GM12878 (cell line): Measurements from ENCODE around the gene HTR6. TPM values are rescaled to one million over a fixed set of nuclear protein-coding genes. Genes with fewer than 3 reads are reported as not detected.

Experiments used
- ATAC-seq: fragments of 200-7000 bp; cut with Tn5 transposase; 3 replicates; pipeline ENCODE4 v1.9.1; 2020; ENCODE audit warnings: mild to moderate bottlenecking, moderate library complexity
- BruUV-seq: library from RNA; stranded (reverse); fragments of 400-500 nt; replicated peaks from 2 replicates; lab custom pipeline; 2021; lab: Mats Ljungman, UMichigan
- CTCF ChIA-PET: fragments of 300-600 bp; sonication (Branson Sonifier 250); formaldehyde crosslinking; extraction: SDS; loops from one replicate; lab custom pipeline; 2021; ENCODE audit warnings: inconsistent platforms; lab: Yijun Ruan, JAX
- POLR2A ChIA-PET: fragments of 350-600 bp; formaldehyde crosslinking; extraction: SDS; loops from one replicate; lab custom pipeline; 2021; ENCODE audit warnings: inconsistent platforms; lab: Charles Lee
- RAD21 ChIA-PET: fragments of 300-600 bp; sonication (Branson Sonifier 250); formaldehyde crosslinking; loops from one replicate; lab custom pipeline; 2023; ENCODE audit warnings: antibody characterized with exemption; ENCODE audit not compliant: unreplicated experiment; lab: Charles Lee
- SMC1A ChIA-PET: fragments of 300-600 bp; sonication (Branson Sonifier 250); formaldehyde crosslinking; loops from one replicate; lab custom pipeline; 2023; ENCODE audit not compliant: unreplicated experiment, uncharacterized antibody; lab: Charles Lee
- DNase-seq: peaks from one replicate; pipeline ENCODE4 v3.0.0-alpha.2; 2011; ENCODE audit warnings: low read depth, low spot score
- FAIRE-seq: peaks from 3 replicates; lab custom pipeline; 2011; peaks lifted over from hg19 to GRCh38; lab: Jason Lieb, UNC
- H2AFZ ChIP-seq: 2 replicates; pipeline ENCODE4 v1.6.0; 2011; ENCODE audit warnings: low read depth, low read length, control low read depth; ENCODE audit not compliant: control insufficient read depth
- H3K27ac ChIP-seq: 2 replicates; pipeline ENCODE4 v1.5.1; 2011; ENCODE audit warnings: control low read depth; ENCODE audit not compliant: control insufficient read depth, insufficient read depth
- H3K27me3 ChIP-seq, 2 experiments: replicated peaks in 1 of 2; 2 replicates each; pipeline versions ENCODE4 v1.6.0 to v1.6.1; 2011; ENCODE audit warnings: low read length in 1 of 2; ENCODE audit not compliant: control insufficient read depth in 2 of 2, insufficient read depth in 2 of 2
- H3K36me3 ChIP-seq, 2 experiments: 2 replicates each; pipeline ENCODE4 v1.5.1; 2011; ENCODE audit warnings: low read length in 1 of 2; ENCODE audit not compliant: control insufficient read depth in 2 of 2, insufficient read depth in 2 of 2
- H3K4me1 ChIP-seq: 2 replicates; pipeline ENCODE4 v1.6.1; 2011; ENCODE audit warnings: mild to moderate bottlenecking, low read length, moderate library complexity, mixed read lengths; ENCODE audit not compliant: control insufficient read depth, insufficient read depth
- H3K4me2 ChIP-seq: 2 replicates; pipeline ENCODE4 v1.6.0; 2011; ENCODE audit warnings: control low read depth; ENCODE audit not compliant: control insufficient read depth, insufficient read depth
- H3K4me3 ChIP-seq: fragments of 200-600 bp; sonication (generic); 2 replicates; pipeline ENCODE4 v1.5.1; 2016
- H3K79me2 ChIP-seq: 2 replicates; pipeline ENCODE4 v1.6.0; 2011; ENCODE audit warnings: low read length; ENCODE audit not compliant: control insufficient read depth, insufficient read depth
- H3K9ac ChIP-seq: 2 replicates; pipeline ENCODE4 v1.8.0; 2011; ENCODE audit warnings: low read length, control low read depth, mixed read lengths; ENCODE audit not compliant: control insufficient read depth, insufficient read depth
- H3K9me3 ChIP-seq: replicated peaks from 3 replicates; pipeline ENCODE4 v1.5.1; 2011; ENCODE audit warnings: mild to moderate bottlenecking, low read length; ENCODE audit not compliant: control insufficient read depth, insufficient read depth
- H4K20me1 ChIP-seq: 2 replicates; pipeline ENCODE4 v1.6.0; 2011; ENCODE audit not compliant: control insufficient read depth, insufficient read depth
- CHD2 ChIP-seq: IDR thresholded peaks from 2 replicates; pipeline ENCODE4 v1.6.1; 2011; ENCODE audit warnings: low read depth, low read length, improper control_type of control experiment, borderline replicate concordance
- CTCF ChIP-seq, 3 experiments: IDR thresholded peaks in 2 of 3; conservative IDR thresholded peaks in 1 of 3; 2 replicates each; pipeline ENCODE4 v1.5.1; 2011; ENCODE audit warnings: low read depth in 3 of 3, low read length in 3 of 3, mild to moderate bottlenecking in 3 of 3, control low read depth in 2 of 3, moderate library complexity in 2 of 3, inconsistent platforms in 1 of 3, mixed read lengths in 1 of 3; ENCODE audit not compliant: control insufficient read depth in 2 of 3, insufficient read depth in 1 of 3; ENCODE audit errors: extremely low read depth in 1 of 3
- E2F4 ChIP-seq: IDR thresholded peaks from 2 replicates; pipeline ENCODE4 v1.6.1; 2012; ENCODE audit warnings: low read depth, low read length, improper control_type of control experiment
- FOS ChIP-seq: IDR thresholded peaks from 3 replicates; pipeline ENCODE4 v1.6.1; 2011; ENCODE audit warnings: borderline replicate concordance; ENCODE audit not compliant: insufficient read length; ENCODE audit errors: extremely low read depth
- HDGF ChIP-seq: fragments of 450-650 bp; IDR thresholded peaks from 2 replicates; pipeline ENCODE4 v1.6.1; 2016; ENCODE audit warnings: antibody characterized with exemption
- KDM1A ChIP-seq: fragments of 200-600 bp; sonication (generic); IDR thresholded peaks from 2 replicates; pipeline ENCODE4 v1.6.1; 2016; ENCODE audit warnings: borderline replicate concordance
- MEF2B ChIP-seq: fragments of 450-650 bp; IDR thresholded peaks from 2 replicates; pipeline ENCODE4 v1.6.1; 2018; ENCODE audit warnings: mild to moderate bottlenecking, moderate library complexity; ENCODE audit not compliant: partially characterized antibody, poor library complexity, severe bottlenecking
- MXI1 ChIP-seq: fragments of 150-350 bp; IDR thresholded peaks from 2 replicates; pipeline ENCODE4 v1.6.1; 2011; ENCODE audit warnings: low read depth, mild to moderate bottlenecking, inconsistent platforms, low read length, improper control_type of control experiment
- NBN ChIP-seq: fragments of 450-650 bp; IDR thresholded peaks from 2 replicates; pipeline ENCODE4 v1.6.1; 2016
- NR2F1 ChIP-seq: fragments of 450-650 bp; conservative IDR thresholded peaks from 2 replicates; pipeline ENCODE4 v1.6.1; 2017; ENCODE audit warnings: mild to moderate bottlenecking
- PAX8 ChIP-seq: fragments of 450-650 bp; IDR thresholded peaks from 2 replicates; pipeline ENCODE4 v1.6.1; 2017; ENCODE audit warnings: mild to moderate bottlenecking, moderate library complexity
- POLR2AphosphoS5 ChIP-seq: IDR thresholded peaks from 2 replicates; pipeline ENCODE4 v1.6.1; 2011; ENCODE audit warnings: mild to moderate bottlenecking, low read length, inconsistent platforms
- RB1 ChIP-seq: fragments of 450-650 bp; formaldehyde crosslinking; IDR thresholded peaks from 2 replicates; pipeline ENCODE4 v1.6.1; 2017; ENCODE audit warnings: mild to moderate bottlenecking, borderline replicate concordance
- RELA ChIP-seq: fragments of 450-650 bp; IDR thresholded peaks from 2 replicates; pipeline ENCODE4 v1.8.0; 2014; ENCODE audit warnings: borderline replicate concordance; ENCODE audit not compliant: partially characterized antibody
- RFX5 ChIP-seq: IDR thresholded peaks from 2 replicates; pipeline ENCODE4 v1.6.1; 2011; ENCODE audit warnings: low read depth, low read length, improper control_type of control experiment
- SMAD5 ChIP-seq: IDR thresholded peaks from 2 replicates; pipeline ENCODE4 v1.6.1; 2016; ENCODE audit warnings: antibody characterized with exemption, low read depth
- SRF ChIP-seq, 2 experiments: IDR thresholded peaks; 2 replicates each; pipeline ENCODE4 v1.6.1; 2011; ENCODE audit warnings: low read depth in 2 of 2, low read length in 2 of 2, mild to moderate bottlenecking in 1 of 2, moderate library complexity in 1 of 2
- YY1 ChIP-seq: IDR thresholded peaks from 2 replicates; pipeline ENCODE4 v1.6.1; 2011; ENCODE audit warnings: low read depth, mild to moderate bottlenecking, low read length
- ZBTB11 ChIP-seq: fragments of 450-650 bp; formaldehyde crosslinking; IDR thresholded peaks from 2 replicates; pipeline ENCODE4 v1.5.0; 2022; ENCODE audit warnings: mild to moderate bottlenecking, missing genetic modification characterization
- WGBS: methylation state at CpG from one replicate; pipeline ENCODE4 v1.1.6; 2016; ENCODE audit warnings: low lambda C conversion rate; ENCODE audit not compliant: insufficient replicate concordance, insufficient coverage; ENCODE audit errors: missing lambda C conversion rate; 5-methylcytosine and 5-hydroxymethylcytosine counted together
- in situ Hi-C: fragments of 300-500 bp; cut with MboI; formaldehyde crosslinking; loops from 9 replicates; pipeline ENCODE4 v1.14.3; 2018; ENCODE audit warnings: mixed read lengths
- intact Hi-C: fragments of 100-400 bp; cut with micrococcal nuclease; formaldehyde crosslinking; loops from one replicate; pipeline ENCODE4 v1.14.2; 2022; ENCODE audit not compliant: unreplicated experiment
- polyA plus RNA-seq, 11 experiments: library from polyadenylated mRNA; depleted of rRNA in 4 of 11; unstranded in 6 of 11; stranded (reverse) in 5 of 11; fragments of >200 nt; fragmentation: Nextera tagmentation in 4 of 11; fragmentation: Illumina TruSeq in 1 of 11; extraction: Ambion mirVana in 4 of 11; extraction: Trizol in 1 of 11; gene quantifications; 1 replicate in 1 of 11; 2 replicates in 10 of 11; pipeline versions ENCODE4 v1.2.1 to v1.2.3, GENCODE V29; 2011 to 2016; ENCODE audit warnings: inconsistent platforms in 2 of 11, missing spikeins in 2 of 11, low read depth in 1 of 11
- total RNA-seq, 4 experiments: library from RNA; depleted of rRNA in 3 of 4; stranded (reverse); fragments of >200 nt in 3 of 4; fragmentation: Illumina TruSeq in 1 of 4; extraction: Trizol in 1 of 4; gene quantifications; 2 replicates each; pipeline versions ENCODE4 v1.2.1 to v1.2.3, GENCODE V29; 2013 to 2021

Gene HTR6
- total and polyA plus RNA-seq, 10 of the 15 experiments (the other 5 are each of a cell fraction or from before 2014, with no cell fraction given), result 0.03 to 5.3 (median 1.7) TPM; not detected in 2

- no TSS peak for BruUV-seq
- in situ Hi-C loops, result no loop called here
Observed at GRCh38 chr1:19678931-19679453, 14.3 kb downstream of the HTR6 start.

More at GRCh38 chr1:19678931-19679453, 14.3 kb downstream of the HTR6 start:
- FAIRE-seq (no peak), ATAC-seq (no peak), DNase-seq (no peak)
- intact Hi-C loops, result no loop called here
- no peaks in the 10 kb centered on the region for H3K79me2 ChIP-seq
- SMC1A ChIA-PET, result no interaction called here
- CTCF ChIA-PET, result interaction anchor here (3.8 kb wide), 1 partner anchor 18 kb away, joined by 16 read pairs; no protein-coding TSS in a partner anchor
- no peak overlapping the region for H2AFZ ChIP-seq
- 86% methylated on average over 34 of the region's 34 CpGs for WGBS
- peaks cover 0 to 1% of the 10 kb centered on the region in 2 experiments; a peak in 2 of 4 replicates for H3K27me3 ChIP-seq
- H3K9me3 ChIP-seq, result no peaks in the 10 kb centered on the region
- H3K4me3 ChIP-seq, result no peak overlapping the region
- no peak overlapping the region for H3K27ac ChIP-seq
- H4K20me1 ChIP-seq, result no peaks in the 10 kb centered on the region
- TF ChIP-seq MEF2B, result no peak
- no peak for TF ChIP-seq YY1
- no peak for TF ChIP-seq SMAD5
- no peak for TF ChIP-seq MXI1
- no peak for TF ChIP-seq E2F4
- no peak for TF ChIP-seq CHD2
- TF ChIP-seq RFX5, result no peak
- TF ChIP-seq NR2F1, result no peak
- no peak for TF ChIP-seq NBN
- no peak for TF ChIP-seq SRF (IDR thresholded peaks at IDR 0.05; ENCODE audit: low read depth in 2 of 2, low read length in 2 of 2)
- TF ChIP-seq HDGF, result no peak
- TF ChIP-seq PAX8, result no peak
- no peak for TF ChIP-seq RB1
- TF ChIP-seq ZBTB11 (CRISPR knock-in tag), result no peak
- no peak for TF ChIP-seq KDM1A
- no peak for TF ChIP-seq FOS
- no peak for TF ChIP-seq POLR2AphosphoS5
- TF ChIP-seq RELA, result no peak
- TF ChIP-seq CTCF (IDR thresholded peaks at IDR 0.05 in 2 of 3, conservative IDR thresholded peaks at IDR 0.05 in 1 of 3; ENCODE audit: control insufficient read depth in 2 of 3, extremely low read depth in 1 of 3, insufficient read depth in 1 of 3, low read depth in 3 of 3, low read length in 3 of 3), result no peak
- no peaks in the 10 kb centered on the region for H3K4me1 ChIP-seq
- RAD21 ChIA-PET, result no interaction called here
- H3K9ac ChIP-seq, result no peak overlapping the region
- no peak overlapping the region for H3K4me2 ChIP-seq
- POLR2A ChIA-PET, result no interaction called here
- H3K36me3 ChIP-seq, result no peaks in the 10 kb centered on the region
